CD14-positive monocyte (primary cell): ENCODE data around the gene EID1. TPM values are rescaled to one million over a fixed set of nuclear protein-coding genes. Genes with fewer than 3 reads are reported as not detected.
A peak's percentile ranks its signal among the peaks of the same experiment; 100 is the strongest.

Source experiments
- DNase-seq, 3 donors: peaks; one replicate each; pipeline ENCODE4 v3.0.0-alpha.2; 2011 to 2022
- H2AFZ ChIP-seq: 2 replicates; pipeline ENCODE4 v1.6.0; 2012; ENCODE audit warnings: mild to moderate bottlenecking, low read depth, low read length, inconsistent platforms; ENCODE audit not compliant: insufficient read depth, poor library complexity, severe bottlenecking
- H3K27ac ChIP-seq, 2 donors: 1 replicate in 1 of 2; 2 replicates in 1 of 2; pipeline ENCODE4 v1.5.1; 2012 to 2013; ENCODE audit warnings: low read length in 2 of 2, control low read depth in 1 of 2, inconsistent platforms in 1 of 2, low read depth in 1 of 2, mild to moderate bottlenecking in 1 of 2
- H3K27me3 ChIP-seq, 2 donors: one replicate each; pipeline versions ENCODE4 v1.6.0 to v1.6.1; 2011 to 2013; ENCODE audit warnings: low read length in 2 of 2; ENCODE audit not compliant: control insufficient read depth in 2 of 2, insufficient read depth in 2 of 2
- H3K36me3 ChIP-seq, 2 donors: replicated peaks in 1 of 2; 1 replicate in 1 of 2; 2 replicates in 1 of 2; pipeline versions ENCODE4 v1.5.1 to v1.6.1; 2012 to 2013; ENCODE audit warnings: low read length in 2 of 2, control low read depth in 1 of 2, inconsistent platforms in 1 of 2, mild to moderate bottlenecking in 1 of 2; ENCODE audit not compliant: insufficient read depth in 2 of 2, control insufficient read depth in 1 of 2
- H3K4me1 ChIP-seq, 2 donors: 1 replicate in 1 of 2; 2 replicates in 1 of 2; pipeline versions ENCODE4 v1.5.1 to v1.6.1; 2012 to 2013; ENCODE audit warnings: low read length in 2 of 2, control low read depth in 1 of 2, inconsistent platforms in 1 of 2, mild to moderate bottlenecking in 1 of 2, moderate library complexity in 1 of 2; ENCODE audit not compliant: insufficient read depth in 2 of 2, control insufficient read depth in 1 of 2
- H3K4me2 ChIP-seq: replicated peaks from 2 replicates; pipeline ENCODE3; 2012; ENCODE audit warnings: low read length, moderate library complexity, mild to moderate bottlenecking; ENCODE audit not compliant: poor library complexity, severe bottlenecking; ENCODE audit errors: extremely low read depth
- H3K4me3 ChIP-seq, 3 experiments: fragments of 200-600 bp in 1 of 3; sonication (generic) in 1 of 3; replicated peaks in 1 of 3; 1 replicate in 2 of 3; 2 replicates in 1 of 3; pipeline ENCODE4 v1.5.1; 2011 to 2013; ENCODE audit warnings: low read length in 3 of 3, mild to moderate bottlenecking in 3 of 3, control low read depth in 2 of 3, low read depth in 2 of 3, inconsistent platforms in 1 of 3, moderate library complexity in 1 of 3
- H3K79me2 ChIP-seq: 2 replicates; pipeline ENCODE4 v1.6.0; 2012; ENCODE audit warnings: mild to moderate bottlenecking, control low read depth, inconsistent platforms, low read length, moderate library complexity; ENCODE audit not compliant: insufficient read depth
- H3K9ac ChIP-seq: 2 replicates; pipeline ENCODE4 v1.6.0; 2017; ENCODE audit warnings: low read length, mild to moderate bottlenecking; ENCODE audit not compliant: insufficient read depth, poor library complexity, severe bottlenecking
- H3K9me3 ChIP-seq, 2 donors: replicated peaks in 1 of 2; 1 replicate in 1 of 2; 2 replicates in 1 of 2; pipeline versions ENCODE4 v1.5.1 to v1.6.1; 2012 to 2013; ENCODE audit warnings: low read length in 2 of 2, control low read depth in 1 of 2; ENCODE audit not compliant: control insufficient read depth in 1 of 2, insufficient read depth in 1 of 2
- H4K20me1 ChIP-seq: 2 replicates; pipeline ENCODE4 v1.6.0; 2012; ENCODE audit warnings: mild to moderate bottlenecking, low read length, control low read depth, moderate library complexity; ENCODE audit not compliant: insufficient read depth
- H3K27ac Mint-ChIP-seq, 7 donors: one replicate each; pipeline ENCODE4 v1.8.0; 2020; ENCODE audit warnings: mild to moderate bottlenecking in 7 of 7, mixed read lengths in 7 of 7, moderate library complexity in 6 of 7, inconsistent platforms in 2 of 7
- H3K27me3 Mint-ChIP-seq, 3 donors: one replicate each; pipeline ENCODE4 v1.8.0; 2021 to 2022; ENCODE audit warnings: low read depth in 3 of 3, mild to moderate bottlenecking in 3 of 3, mixed read lengths in 3 of 3, moderate library complexity in 3 of 3, inconsistent platforms in 1 of 3
- H3K36me3 Mint-ChIP-seq, 2 donors: one replicate each; pipeline ENCODE4 v1.8.0; 2020; ENCODE audit warnings: mixed read lengths in 2 of 2, inconsistent platforms in 1 of 2, mild to moderate bottlenecking in 1 of 2
- H3K4me1 Mint-ChIP-seq: one replicate; pipeline ENCODE4 v1.8.0; 2020; ENCODE audit warnings: mild to moderate bottlenecking, mixed read lengths
- H3K4me3 Mint-ChIP-seq, 2 donors: one replicate each; pipeline ENCODE4 v1.8.0; 2020; ENCODE audit warnings: mild to moderate bottlenecking in 2 of 2, mixed read lengths in 2 of 2, moderate library complexity in 1 of 2
- H3K9me3 Mint-ChIP-seq, 7 donors: one replicate each; pipeline ENCODE4 v1.8.0; 2020 to 2022; ENCODE audit warnings: mixed read lengths in 7 of 7, mild to moderate bottlenecking in 6 of 7, moderate library complexity in 6 of 7, inconsistent platforms in 2 of 7
- WGBS: methylation state at CpG from one replicate; pipeline ENCODE4 v1.1.5; 2013; ENCODE audit warnings: missing lambda C conversion rate; ENCODE audit not compliant: insufficient coverage; 5-methylcytosine and 5-hydroxymethylcytosine counted together
- intact Hi-C, 2 donors: fragments of 100-400 bp; cut with micrococcal nuclease; formaldehyde crosslinking; loops; one replicate each; pipeline versions ENCODE4 v1.15.0 to v1.15.1; 2023
- polyA plus RNA-seq, 3 donors: library from polyadenylated mRNA; depleted of rRNA in 1 of 3; unstranded in 2 of 3; stranded (reverse) in 1 of 3; fragments of 300-500 nt in 2 of 3; fragments of >200 nt in 1 of 3; fragmentation: Illumina TruSeq in 2 of 3; gene quantifications; 1 replicate in 2 of 3; 2 replicates in 1 of 3; pipeline ENCODE4 v1.2.3, GENCODE V29; 2012 to 2021
- TF ChIP-seq, protein P1 (sequence below): fragments of 200-600 bp; IDR thresholded peaks from one replicate; pipeline ENCODE4 v1.8.0; 2022; ENCODE audit warnings: antibody characterized with exemption, mild to moderate bottlenecking

Gene EID1
- polyA plus RNA-seq, 3 donors: 41.2 to 182 (median 181) TPM

DNA sequence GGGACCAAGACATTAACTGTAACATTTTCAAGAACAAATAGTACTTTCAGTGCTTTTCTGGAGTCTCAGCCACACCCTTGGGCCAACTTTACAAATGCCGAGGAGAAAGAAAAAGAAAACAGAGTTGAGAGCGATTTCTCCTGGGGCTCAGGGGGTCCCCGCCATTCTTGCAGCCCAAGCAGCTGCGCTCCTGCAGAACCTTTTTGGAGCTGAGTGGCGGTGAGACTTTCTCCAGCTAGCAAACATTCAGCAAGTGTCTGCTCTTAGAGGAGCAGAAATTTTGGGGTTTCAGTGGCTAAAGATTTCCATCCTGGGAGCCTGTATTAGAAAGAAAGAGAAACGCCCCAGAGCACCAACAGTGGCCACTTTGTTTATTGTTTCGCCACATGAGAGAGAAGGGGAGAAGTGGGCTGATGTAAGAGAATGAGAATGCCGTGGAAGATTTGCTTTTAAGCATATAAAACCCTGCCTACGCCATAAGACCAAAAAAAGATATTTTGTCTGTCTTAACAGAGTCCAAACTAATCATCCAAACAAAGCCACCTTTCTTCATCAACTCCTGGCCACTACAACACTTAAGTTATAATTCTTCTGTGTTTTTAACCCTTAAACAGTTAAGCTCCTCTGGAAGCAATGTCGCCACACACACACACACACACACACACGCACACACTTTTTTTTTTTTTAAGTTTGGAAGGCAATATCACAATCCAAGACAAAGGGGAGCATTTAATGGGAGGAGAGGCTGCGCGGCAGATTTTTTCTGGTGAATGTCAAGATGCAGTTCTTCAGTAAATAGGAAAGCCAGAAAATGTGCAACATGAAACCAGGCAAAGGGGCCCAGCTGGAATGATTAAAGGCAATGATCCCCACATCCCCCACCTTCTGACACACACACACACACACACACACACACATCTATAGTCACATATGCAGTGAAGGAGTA, 19.2 kb downstream of the EID1 start:
- TF ChIP-seq, protein P1, sequence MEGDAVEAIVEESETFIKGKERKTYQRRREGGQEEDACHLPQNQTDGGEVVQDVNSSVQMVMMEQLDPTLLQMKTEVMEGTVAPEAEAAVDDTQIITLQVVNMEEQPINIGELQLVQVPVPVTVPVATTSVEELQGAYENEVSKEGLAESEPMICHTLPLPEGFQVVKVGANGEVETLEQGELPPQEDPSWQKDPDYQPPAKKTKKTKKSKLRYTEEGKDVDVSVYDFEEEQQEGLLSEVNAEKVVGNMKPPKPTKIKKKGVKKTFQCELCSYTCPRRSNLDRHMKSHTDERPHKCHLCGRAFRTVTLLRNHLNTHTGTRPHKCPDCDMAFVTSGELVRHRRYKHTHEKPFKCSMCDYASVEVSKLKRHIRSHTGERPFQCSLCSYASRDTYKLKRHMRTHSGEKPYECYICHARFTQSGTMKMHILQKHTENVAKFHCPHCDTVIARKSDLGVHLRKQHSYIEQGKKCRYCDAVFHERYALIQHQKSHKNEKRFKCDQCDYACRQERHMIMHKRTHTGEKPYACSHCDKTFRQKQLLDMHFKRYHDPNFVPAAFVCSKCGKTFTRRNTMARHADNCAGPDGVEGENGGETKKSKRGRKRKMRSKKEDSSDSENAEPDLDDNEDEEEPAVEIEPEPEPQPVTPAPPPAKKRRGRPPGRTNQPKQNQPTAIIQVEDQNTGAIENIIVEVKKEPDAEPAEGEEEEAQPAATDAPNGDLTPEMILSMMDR: no peak
- DNase-seq: no peak
- H2AFZ ChIP-seq: no peak overlapping the region
- no peak overlapping the region for H3K4me3 Mint-ChIP-seq
- H3K9me3 ChIP-seq: no peaks in the 10 kb centered on the region
- WGBS: 81% methylated on average over 6 of the region's 13 CpGs
- H4K20me1 ChIP-seq: no peaks in the 10 kb centered on the region
- H3K4me1 Mint-ChIP-seq: peaks cover 3% of the 10 kb centered on the region
- no peak overlapping the region for H3K27ac ChIP-seq
- H3K27me3 ChIP-seq: peaks cover 0 to 4% of the 10 kb centered on the region in 2 donors
- H3K9ac ChIP-seq: no peak overlapping the region
- peaks cover 4 to 25% (median 12%) of the 10 kb centered on the region in 3 donors for H3K27me3 Mint-ChIP-seq
- H3K4me2 ChIP-seq: no peak overlapping the region
- intact Hi-C loops: no loop called here
- peaks cover 0 to 2% (median 0%) of the 10 kb centered on the region in 7 donors for H3K9me3 Mint-ChIP-seq
- no peaks in the 10 kb centered on the region for H3K4me1 ChIP-seq
- H3K79me2 ChIP-seq: no peaks in the 10 kb centered on the region
- no peaks in the 10 kb centered on the region for H3K36me3 Mint-ChIP-seq
- no peaks in the 10 kb centered on the region for H3K36me3 ChIP-seq
- no peak overlapping the region for H3K27ac Mint-ChIP-seq
- H3K4me3 ChIP-seq: no peak overlapping the region

DNA sequence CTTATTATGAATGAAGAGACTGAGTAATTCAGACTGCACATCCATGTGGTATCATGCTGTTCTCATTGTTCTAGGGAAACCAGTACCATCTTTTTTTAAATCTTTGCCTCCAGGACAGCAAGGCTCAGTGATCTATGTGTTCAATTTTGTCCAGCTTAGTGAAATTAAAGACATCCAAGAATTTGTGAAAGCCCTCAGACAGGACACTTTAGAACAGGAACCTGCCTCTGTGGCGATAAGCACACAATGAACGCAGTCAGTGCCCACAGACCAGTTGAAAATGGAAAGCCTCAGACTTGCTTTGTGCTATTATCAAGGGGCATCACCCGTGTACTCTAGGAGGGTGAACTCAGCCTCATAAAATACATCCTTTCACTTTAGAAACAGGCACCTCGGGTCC, 20.1 kb downstream of the EID1 start:
- H3K4me1 Mint-ChIP-seq: peaks cover 3% of the 10 kb centered on the region
- WGBS: 22% methylated on average over 3 of the region's 4 CpGs
- no peaks in the 10 kb centered on the region for H3K36me3 ChIP-seq
- no peaks in the 10 kb centered on the region for H3K4me1 ChIP-seq
- peaks cover 4 to 25% (median 12%) of the 10 kb centered on the region in 3 donors for H3K27me3 Mint-ChIP-seq
- no peak overlapping the region for H3K9ac ChIP-seq
- TF ChIP-seq, protein P1: no peak
- intact Hi-C loops: no loop called here
- H3K9me3 Mint-ChIP-seq: peaks cover 0 to 2% (median 0%) of the 10 kb centered on the region in 7 donors
- DNase-seq: no peak
- no peak overlapping the region for H3K4me3 Mint-ChIP-seq
- H3K36me3 Mint-ChIP-seq: no peaks in the 10 kb centered on the region
- no peak overlapping the region for H3K27ac Mint-ChIP-seq
- H3K4me2 ChIP-seq: no peak overlapping the region
- H3K4me3 ChIP-seq: no peak overlapping the region
- H4K20me1 ChIP-seq: no peaks in the 10 kb centered on the region
- H3K27me3 ChIP-seq: peaks cover 0 to 4% of the 10 kb centered on the region in 2 donors
- no peaks in the 10 kb centered on the region for H3K79me2 ChIP-seq
- H2AFZ ChIP-seq: peak overlapping the region; percentile 7
- H3K27ac ChIP-seq: no peak overlapping the region
- H3K9me3 ChIP-seq: no peaks in the 10 kb centered on the region
